GM18508 (cell line): ENCODE measurements around the gene NEK5.

ENCODE experiments used
- ATAC-seq: cut with Tn5 transposase; IDR thresholded peaks from one replicate; pipeline ENCODE4 v1.9.1; 2021; ENCODE audit warnings: moderate number of reproducible peaks; ENCODE audit not compliant: insufficient read depth, unreplicated experiment

The NEK5 gene

DNA sequence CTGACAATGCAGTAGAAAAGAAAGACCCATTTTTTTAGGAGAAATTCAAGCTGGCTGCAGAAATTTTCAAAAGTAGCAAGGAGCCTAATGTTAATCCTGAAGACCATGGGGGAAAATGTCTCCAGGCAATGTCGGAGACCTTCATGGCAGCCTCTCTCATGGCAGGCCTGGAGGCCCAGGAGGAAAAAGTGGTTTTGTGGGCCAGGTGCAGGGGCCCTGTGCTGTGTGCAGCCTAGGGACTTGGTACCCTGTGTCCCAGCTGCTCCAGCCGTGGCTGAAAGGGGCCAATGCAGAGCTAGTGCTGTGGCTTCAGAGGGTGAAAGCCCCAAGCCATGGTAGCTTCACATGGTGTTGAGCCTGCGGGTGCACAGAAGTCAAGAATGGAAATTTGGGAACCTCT, 112.6 kb downstream of the NEK5 start:
- ATAC-seq: no peak

DNA sequence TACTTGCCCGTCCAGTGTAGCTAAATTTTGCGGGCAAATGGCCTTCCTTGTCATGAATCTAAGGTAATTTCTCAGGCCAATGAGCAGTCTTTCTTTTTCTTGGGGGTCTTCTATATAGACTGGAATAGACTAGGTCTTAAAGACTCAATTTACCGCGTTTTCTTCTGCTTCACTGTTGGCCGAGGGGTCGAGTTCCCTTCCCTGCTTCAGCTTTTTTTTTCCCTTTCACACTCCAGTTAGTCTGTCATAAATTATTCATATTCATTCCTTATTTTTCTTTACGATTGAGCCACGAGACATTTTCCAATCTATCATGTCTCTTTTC, 116.4 kb downstream of the NEK5 start:
- ATAC-seq: no peak

DNA sequence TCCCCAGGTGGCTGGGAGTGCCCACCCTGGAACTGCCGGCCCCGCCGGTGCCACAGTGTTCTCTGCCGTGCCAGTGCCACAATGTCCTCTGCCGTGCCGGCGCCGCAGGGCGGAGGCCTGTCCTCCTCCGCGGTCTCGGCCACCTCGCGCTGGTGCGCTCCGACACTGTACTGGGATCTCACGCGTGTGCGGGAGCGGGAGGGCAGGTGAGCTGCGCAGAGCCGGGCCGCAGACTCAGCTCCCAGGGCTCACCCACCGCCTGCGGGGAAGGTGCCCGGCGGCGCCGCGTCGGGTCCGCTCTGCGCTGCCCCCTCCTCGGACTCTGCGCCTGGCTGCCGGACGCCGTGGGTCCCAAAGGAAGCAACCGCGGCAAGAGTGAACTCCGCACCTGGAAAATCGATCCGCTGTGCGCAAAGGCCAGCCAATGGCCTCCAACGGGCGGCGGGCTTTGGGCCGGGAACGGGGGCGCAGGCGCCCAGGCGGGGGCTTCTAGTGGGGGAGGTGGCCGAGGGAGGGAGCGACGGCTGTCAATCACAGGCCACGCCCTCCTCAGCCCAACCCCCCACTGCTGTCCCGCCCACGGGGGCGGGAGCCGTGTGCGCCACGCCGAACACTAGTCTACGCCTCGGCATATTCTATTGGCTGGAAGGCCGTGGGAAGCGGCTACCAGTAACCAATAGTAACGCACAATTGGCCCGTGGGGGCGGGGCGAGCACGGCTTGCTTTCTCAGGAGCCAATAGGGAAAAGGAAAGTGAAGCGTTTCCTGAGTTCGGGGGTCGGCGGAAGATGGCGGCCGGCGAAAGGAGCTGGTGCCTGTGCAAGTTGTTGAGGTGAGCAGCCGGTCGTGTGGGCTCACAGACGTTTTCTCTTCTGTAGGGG, 117.0 kb downstream of the NEK5 start, which contains the start of gene ALG11:
ALG11 (plus strand) TSS at position 767 of the 880 bp plus-strand sequence; CDS start at position 788, 21 bp downstream.
- ATAC-seq: peak; percentile 97

DNA sequence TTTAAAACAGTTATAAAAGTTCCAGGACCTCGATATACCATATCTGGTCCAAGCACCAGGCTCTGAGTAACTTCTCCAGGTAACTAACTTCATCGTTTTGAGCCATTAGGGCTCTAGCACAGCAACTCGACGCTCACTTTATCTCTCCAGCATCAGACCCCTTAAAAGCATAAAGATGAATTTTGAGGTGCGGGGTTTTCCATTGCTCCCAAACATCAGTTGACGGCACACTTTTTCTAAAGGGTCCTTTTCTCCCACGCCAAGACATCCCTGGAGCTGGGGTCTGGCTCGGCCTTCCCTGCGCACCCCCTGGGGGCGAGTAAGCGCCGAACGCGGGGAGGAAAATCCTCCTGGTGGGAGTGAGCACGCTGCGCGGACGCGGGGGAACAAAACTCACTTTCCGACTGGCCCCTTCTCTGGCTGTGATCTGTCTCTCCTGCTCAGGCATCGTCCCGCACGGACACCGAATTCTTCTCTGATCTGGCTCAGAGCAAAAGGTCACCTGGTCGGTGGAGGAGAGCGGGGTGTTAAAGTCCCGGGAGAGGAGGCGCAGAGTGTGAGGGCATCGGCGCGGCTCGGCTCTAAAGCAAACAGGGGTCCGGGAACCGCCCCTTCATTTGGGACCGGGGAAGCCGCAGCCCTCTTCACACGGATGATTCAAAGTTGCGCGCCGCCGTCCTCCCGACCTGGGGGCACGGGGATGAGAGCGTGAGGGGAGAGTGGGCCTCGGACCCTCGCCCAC, 117.8 kb downstream of the NEK5 start, which contains the start of gene ATP7B:
ATP7B (minus strand) TSS at position 561 of the 742 bp plus-strand sequence; CDS start at position 448, 113 bp downstream.
- ATAC-seq: no peak

DNA sequence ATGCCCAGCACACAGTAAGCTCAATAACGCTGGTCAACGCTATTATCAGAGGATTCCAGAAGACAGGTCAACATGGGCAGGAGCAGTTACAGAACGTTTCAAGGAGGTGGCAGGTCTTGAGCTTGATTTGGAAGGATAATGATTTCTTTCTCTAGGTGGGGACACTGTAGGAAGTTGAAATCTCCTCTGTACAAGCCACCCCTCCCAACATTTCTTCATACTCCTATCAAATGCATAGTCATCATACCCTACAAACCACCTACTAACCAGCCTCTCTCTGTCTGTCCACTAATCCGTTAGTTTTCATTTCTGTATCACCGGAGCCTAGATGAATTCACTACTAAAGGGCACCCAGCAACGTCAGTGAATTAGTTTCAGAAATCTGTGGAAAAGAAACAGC, 118.9 kb downstream of the NEK5 start:
- ATAC-seq: no peak

DNA sequence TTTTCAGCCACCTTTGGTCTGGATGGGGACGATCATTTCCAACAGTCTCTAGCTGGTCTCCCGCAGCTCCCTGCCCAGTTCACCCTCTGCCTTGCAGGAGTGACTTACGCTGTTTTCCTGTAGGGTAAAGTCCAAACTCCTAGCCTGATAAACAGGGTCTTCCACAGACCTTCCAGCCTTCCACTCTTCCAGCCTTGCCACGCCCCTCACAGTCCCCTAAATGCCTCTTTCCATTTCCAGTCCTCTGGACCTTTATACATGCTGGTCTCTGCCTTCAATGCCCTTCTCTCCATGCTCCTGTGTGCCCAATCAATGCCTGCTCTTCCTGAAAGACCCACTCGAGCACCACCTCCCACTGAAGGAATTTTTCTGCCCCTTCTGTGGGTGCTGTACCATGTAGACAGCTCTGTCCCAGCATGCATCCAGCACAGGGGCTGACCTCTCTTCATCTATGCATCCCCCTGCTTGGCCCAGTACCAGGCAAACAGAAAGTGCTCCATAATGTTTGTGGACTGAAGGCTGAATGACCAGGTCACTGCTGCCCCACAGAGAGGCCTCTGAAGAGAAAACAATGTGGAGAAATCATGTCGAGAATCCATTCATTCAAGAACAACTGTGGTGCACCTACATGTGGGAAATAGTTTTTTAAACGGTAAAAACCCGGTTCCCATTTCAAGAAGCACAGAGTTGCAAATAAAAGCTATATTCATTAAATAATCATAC, 122.2 kb downstream of the NEK5 start:
- ATAC-seq: no peak

DNA sequence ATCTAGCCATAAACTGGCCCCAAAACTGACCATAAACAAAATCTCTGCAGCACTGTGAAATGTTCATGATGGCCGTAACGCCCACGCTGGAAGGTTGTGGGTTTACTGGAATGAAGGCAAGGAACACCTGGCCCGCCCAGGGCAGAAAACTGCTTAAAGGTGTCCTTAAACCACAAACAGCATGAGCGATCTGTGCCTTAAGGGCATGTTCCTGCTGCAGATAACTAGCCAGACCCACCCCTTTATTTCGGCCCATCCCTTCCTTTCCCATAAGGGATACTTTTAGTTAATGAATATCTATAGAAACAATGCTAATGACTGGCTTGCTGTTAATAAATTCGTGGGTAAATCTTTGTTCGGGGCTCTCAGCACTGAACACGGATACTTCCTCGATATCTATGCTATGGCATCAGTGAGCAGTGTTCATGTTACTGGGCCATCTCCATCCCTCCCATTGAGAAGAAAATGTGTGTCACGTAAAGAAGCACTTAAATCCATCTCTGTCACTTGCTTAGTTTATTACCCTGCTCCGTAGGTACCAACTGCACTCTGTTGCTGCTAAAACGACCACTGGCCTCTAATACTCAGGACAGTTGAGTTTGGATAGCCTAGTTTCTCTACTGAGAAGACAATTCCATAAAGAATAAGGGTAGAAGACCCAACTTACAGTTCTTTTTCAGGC, 122.9 kb downstream of the NEK5 start:
- ATAC-seq: no peak

DNA sequence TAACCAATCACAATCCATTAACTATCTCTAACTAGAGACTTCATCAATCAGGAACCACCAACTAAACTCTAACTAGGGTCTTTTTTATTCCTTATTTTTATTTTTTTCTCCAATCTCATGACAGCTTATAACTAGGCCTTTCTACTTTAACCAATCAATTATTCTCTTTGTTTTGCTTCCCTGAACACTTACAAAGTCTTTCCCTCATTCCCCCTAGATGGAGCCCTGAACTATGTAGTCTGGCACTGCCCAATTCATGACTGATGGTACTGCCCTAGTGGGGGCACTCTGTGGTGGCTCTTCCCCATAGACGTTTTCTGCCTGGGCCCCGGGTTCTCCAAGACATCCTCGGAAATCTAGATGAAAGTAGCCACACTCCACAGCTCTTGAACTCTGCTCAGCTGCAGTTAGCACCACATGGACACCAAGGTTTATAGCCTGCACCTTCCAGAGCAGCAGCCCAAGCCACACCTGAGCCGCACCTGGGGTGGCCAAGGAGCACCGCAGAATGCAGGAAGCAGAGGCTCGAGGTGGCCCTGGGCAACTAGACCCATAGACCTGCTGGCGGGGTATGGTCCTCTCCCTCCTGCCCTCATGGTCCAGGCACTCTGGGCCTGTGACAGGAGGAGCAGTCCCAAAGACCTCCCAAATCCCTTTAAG, 124.2 kb downstream of the NEK5 start:
- ATAC-seq: no peak

DNA sequence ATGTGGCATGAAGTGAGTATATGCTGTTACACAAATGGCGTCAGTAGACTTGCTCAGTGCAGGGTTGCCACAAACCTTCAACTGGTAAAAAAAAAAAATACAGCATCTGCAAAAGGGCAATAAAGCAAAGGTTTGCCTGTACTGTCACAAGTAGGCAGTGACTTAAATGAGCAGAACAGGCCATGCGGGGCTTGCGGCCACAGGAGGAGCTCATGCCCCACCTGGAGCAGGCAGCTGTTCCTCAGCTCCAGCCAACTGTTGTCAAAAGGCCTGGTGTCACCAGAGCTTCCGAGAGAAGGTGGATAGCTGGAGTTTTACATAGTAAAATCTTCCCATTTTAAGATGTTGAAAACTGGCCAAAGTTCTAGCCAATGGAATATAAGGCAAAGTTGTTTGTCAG, 125.3 kb downstream of the NEK5 start:
- no peak for ATAC-seq

DNA sequence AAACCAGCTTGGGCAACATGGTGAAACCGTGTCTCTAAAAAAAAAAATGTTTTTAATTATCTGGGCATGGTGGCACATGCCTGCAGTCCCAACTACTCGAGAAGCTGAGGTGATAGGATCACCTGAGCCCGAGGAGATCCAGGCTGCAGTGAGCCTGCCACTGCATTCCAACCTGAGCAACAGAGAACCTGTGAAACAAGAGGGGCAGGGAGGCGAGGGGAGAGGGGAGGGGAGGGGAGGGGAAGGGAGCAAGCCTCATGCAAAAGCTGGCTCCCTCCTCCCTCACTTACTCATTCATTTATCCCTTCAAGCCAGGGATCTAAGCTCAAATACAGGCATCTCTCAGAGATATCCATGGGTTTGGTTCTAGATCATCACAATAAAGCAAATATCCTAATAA, 126.5 kb downstream of the NEK5 start:
- ATAC-seq: no peak

DNA sequence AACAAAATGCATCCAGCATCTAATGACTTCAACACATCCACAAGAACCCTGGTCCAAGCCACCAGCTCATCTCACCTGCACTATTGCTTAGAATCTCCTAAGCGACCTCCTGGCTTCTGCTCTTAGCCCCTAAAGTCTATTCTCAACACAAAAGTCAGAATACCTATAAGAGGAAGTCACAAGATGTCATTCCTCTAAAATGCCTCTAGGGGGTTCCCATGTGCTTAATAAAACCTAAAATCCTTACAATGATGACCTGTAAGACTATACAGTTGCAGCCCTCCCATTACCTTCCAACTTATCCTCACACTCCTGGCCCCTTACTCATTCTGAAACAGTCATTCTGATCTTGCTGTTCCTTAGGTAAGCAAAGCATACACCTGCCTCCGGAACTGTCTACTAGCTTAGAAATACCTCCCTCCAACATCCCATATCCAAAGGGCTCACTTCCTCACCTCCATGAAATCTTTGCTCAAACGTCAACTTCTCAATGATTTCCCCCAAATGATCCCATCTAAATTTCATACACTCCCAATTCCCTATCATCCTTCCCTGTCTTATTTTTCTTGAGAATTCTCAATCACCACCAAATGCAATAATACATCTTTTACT, 127.6 kb downstream of the NEK5 start:
- peak; percentile 65 for ATAC-seq

DNA sequence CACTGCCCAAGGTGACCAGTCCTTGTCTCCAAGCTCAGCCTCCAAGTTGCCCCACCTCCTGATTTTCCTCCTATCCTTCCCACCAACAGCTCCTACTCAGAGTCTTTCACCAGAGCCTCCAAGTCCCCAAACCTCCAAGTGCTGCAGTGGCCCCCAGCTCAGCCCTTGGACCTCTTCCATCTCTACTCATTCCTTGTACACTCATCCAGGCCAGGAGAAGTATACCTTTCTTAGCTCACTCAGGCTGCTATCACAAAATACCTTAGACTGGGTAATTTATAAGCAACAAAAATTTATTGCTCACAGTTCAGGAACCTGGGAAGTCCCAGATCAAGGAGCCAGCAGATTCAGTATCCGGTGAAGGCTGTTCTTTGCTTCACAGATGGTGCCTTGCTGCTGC, 129.0 kb downstream of the NEK5 start:
- ATAC-seq: no peak

DNA sequence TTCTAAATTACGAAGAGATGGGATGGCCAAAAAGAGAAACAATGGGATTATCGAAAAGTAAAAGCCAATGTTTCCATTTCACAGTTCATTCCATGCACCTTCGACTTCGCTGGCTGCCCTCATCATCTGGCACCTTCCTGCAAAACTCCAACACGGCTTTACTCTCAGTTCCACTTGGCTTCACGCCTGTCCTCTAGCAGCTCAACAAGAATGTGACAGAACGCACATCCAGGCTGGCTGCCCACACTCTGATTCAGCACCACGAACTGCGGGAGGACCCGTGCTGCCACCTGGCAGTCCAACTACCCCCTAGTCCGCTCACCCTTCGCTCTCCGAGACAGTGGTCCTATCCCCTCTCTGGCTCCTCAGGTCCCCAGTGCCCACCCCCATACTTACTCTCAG, 129.4 kb downstream of the NEK5 start:
- ATAC-seq: no peak

DNA sequence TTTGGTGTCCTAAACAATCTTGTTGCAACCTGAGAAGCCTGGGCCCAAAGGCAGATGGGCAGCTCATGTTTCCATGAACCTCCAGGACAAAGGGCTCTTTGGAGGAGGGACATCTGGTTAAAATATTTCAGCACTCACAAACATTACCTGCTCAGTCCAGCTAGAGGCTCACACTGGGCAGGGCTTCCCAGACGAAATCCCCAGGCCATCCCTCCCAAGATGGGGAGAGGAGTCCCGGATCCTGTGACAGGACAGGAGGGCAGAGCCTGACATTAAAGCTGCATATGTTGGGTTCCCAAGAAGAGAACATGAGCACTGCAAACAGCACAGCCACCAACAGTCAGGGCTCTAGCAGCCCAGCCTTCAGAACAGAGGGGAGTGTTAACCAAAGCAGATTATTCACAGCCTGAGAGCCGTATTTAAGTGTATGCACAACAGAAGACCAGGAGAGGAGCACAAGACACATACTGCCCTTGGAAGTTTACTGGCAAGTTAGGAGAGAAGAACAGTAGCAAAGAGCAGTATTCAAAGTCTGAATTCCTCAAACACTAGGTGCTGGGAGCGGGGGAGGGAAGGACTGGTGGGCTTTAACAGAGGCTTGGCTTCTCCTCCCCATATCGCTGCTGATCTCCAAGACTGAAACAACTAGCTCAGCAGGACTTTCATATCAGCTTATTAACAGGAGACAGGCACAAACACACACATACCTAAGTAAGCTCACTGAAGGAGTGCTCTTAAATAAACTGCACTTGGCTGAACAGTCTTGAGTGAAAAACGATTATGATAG, 130.0 kb downstream of the NEK5 start:
- no peak for ATAC-seq

DNA sequence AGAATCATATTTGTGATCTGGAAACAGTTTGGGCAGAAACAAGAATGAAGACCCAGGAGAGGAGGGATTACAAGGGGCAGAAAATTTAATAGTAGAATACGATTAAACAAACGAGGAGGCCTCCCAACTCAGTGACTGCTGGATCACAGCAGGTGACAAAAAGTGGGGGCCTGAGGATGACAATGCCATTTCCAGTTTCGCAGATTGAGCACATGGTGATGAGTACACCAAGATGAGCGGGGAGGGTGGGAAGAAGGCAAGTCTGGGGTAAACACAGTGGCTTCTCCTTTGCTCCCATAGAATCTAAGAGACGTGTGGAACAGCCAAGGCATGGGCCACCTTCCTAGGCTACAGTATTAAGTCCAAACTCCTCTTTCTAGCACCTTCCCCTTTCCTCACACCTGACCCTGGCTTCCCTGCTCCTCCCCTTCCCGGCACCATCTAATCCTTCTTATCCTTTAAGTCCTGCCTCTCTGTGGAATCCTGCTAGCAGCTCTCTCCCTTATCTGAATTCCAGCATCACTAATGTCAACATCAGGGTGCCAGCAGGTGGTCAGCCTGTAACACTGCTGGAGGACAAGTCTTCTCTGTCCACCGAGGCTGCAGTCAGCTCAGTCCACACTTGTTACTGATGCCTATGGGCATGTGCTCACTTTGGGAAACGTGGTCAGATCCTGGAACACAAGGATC, 131.1 kb downstream of the NEK5 start:
- no peak for ATAC-seq

DNA sequence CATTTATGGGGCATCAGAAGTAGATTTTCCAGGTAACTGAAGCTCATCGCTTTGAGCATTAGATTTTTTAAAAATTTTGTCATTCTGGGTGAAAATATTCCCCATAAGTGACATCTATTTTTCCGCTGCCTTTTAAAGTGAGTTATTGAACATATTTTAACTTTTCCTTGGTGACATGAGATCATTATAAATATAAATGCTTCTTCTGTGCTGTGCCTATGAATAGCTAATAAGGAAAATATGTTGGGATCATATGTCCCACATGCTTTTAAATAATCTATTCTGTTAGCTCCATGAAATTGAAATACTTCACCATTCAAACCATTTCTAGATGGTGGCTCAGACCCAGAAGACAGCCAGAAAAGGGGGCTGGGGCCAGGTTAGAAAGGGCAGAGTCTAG, 131.7 kb downstream of the NEK5 start:
- ATAC-seq: no peak

DNA sequence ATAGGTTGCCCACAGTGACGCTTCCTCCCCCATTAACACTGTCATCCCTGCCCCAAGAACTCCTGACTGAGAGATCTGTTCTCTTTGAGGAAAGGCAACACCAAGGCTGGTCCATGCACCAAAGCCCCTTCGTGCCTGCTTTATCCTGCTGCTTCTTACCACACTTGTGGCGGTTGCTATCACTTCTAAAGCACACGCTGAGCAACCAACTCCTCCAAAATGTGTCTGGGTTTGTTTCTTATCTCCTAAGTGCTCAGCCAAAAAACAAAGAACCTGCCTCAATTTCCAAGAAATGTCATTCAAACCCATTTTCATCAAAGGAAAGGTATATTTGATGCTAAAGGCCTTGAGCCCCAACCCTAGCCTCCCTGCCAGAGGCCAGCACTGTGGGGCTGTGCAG, 132.2 kb downstream of the NEK5 start:
- no peak for ATAC-seq
